ENCODE results near the gene GDF10. TPM values are rescaled to one million over a fixed set of nuclear protein-coding genes. Genes with fewer than 3 reads are reported as not detected.

The GDF10 gene
- total and polyA plus RNA-seq, 4 donors, result 0.10 to 27.5 (median 3.8) TPM; not detected in 1

- no peak overlapping the region for H3K4me3 ChIP-seq (ENCODE audit: low read length in 2 of 2)
- WGBS, 2 donors, result 73 to 74% methylated on average over 4 of the region's 4 CpGs
- ATAC-seq (ENCODE audit: low FRiP score), result no peak
- peak in 1 of 2 donors; percentile 16 for DNase-seq
- no peaks in the 10 kb centered on the region for H3K9me3 ChIP-seq (ENCODE audit: control insufficient read depth, low read length)
- intact Hi-C loops (cut with DNase I), result no loop called here
- H3K36me3 ChIP-seq (ENCODE audit: control insufficient read depth in 1 of 2, insufficient read depth in 2 of 2, low read length in 1 of 2), result no peaks in the 10 kb centered on the region
- H3K4me1 ChIP-seq (ENCODE audit: control insufficient read depth in 1 of 2, insufficient read depth in 2 of 2, low read length in 2 of 2), result no peaks in the 10 kb centered on the region
- H3K27ac ChIP-seq (ENCODE audit: low read depth in 1 of 2, low read length in 2 of 2), result no peak overlapping the region
- no peaks in the 10 kb centered on the region for H3K27me3 ChIP-seq (ENCODE audit: control insufficient read depth in 1 of 2, insufficient read depth in 2 of 2, low read length in 1 of 2)
These were observed 47.3 kb downstream of the GDF10 start for GRCh38 chr10:47347303-47347675.

GRCh38 chr10:47348138-47348651, 48.2 kb downstream of the GDF10 start, which contains the start of gene RBP3:
RBP3 (plus strand) TSS chr10:47348363; CDS start chr10:47348485, 122 bp downstream.
- DNase-seq, result peak in 1 of 2 donors; percentile 45
- H3K4me1 ChIP-seq (ENCODE audit: control insufficient read depth in 1 of 2, insufficient read depth in 2 of 2, low read length in 2 of 2), result no peaks in the 10 kb centered on the region

GRCh38 chr10:47348661-47349470, 48.9 kb downstream of the GDF10 start:
- 93 to 94% methylated on average over 36 of the region's 36 CpGs for WGBS, 2 donors
- Histone ChIP-seq H3K9me3 (ENCODE audit: control insufficient read depth, low read length) (no peaks in the 10 kb centered on the region), H3K4me1 (ENCODE audit: control insufficient read depth in 1 of 2, insufficient read depth in 2 of 2, low read length in 2 of 2) (no peaks in the 10 kb centered on the region), H3K4me3 (ENCODE audit: low read length in 2 of 2) (no peak overlapping the region), H3K27ac (ENCODE audit: low read depth in 1 of 2, low read length in 2 of 2) (no peak overlapping the region), H3K36me3 (ENCODE audit: control insufficient read depth in 1 of 2, insufficient read depth in 2 of 2, low read length in 1 of 2) (no peaks in the 10 kb centered on the region), H3K27me3 (ENCODE audit: control insufficient read depth in 1 of 2, insufficient read depth in 2 of 2, low read length in 1 of 2) (no peaks in the 10 kb centered on the region)
- intact Hi-C loops (cut with DNase I), result no loop called here
- DNase-seq, result peak; percentile 42 to 69
- no peak for ATAC-seq (ENCODE audit: low FRiP score)

More at GRCh38 chr10:47348138-47348651, 48.2 kb downstream of the GDF10 start, which contains the start of gene RBP3:
- intact Hi-C loops (cut with DNase I), result no loop called here
- no peaks in the 10 kb centered on the region for H3K9me3 ChIP-seq (ENCODE audit: control insufficient read depth, low read length)
- H3K4me3 ChIP-seq (ENCODE audit: low read length in 2 of 2), result no peak within 1 kb of the TSS
- no peaks in the 10 kb centered on the region for H3K27me3 ChIP-seq (ENCODE audit: control insufficient read depth in 1 of 2, insufficient read depth in 2 of 2, low read length in 1 of 2)
- H3K27ac ChIP-seq (ENCODE audit: low read depth in 1 of 2, low read length in 2 of 2), result no peak within 1 kb of the TSS
- H3K36me3 ChIP-seq (ENCODE audit: control insufficient read depth in 1 of 2, insufficient read depth in 2 of 2, low read length in 1 of 2), result no peaks in the 10 kb centered on the region
- WGBS, 2 donors, result 86 to 89% methylated on average over 5 of the region's 5 CpGs
- no peak for ATAC-seq (ENCODE audit: low FRiP score)

- Histone ChIP-seq H3K9me3 (ENCODE audit: control insufficient read depth, low read length) (no peaks in the 10 kb centered on the region), H3K27me3 (ENCODE audit: control insufficient read depth in 1 of 2, insufficient read depth in 2 of 2, low read length in 1 of 2) (no peaks in the 10 kb centered on the region), H3K4me3 (ENCODE audit: low read length in 2 of 2) (no peak overlapping the region), H3K4me1 (ENCODE audit: control insufficient read depth in 1 of 2, insufficient read depth in 2 of 2, low read length in 2 of 2) (no peaks in the 10 kb centered on the region), H3K36me3 (ENCODE audit: control insufficient read depth in 1 of 2, insufficient read depth in 2 of 2, low read length in 1 of 2) (no peaks in the 10 kb centered on the region), H3K27ac (ENCODE audit: low read depth in 1 of 2, low read length in 2 of 2) (no peak overlapping the region)
- WGBS, 2 donors, result 96 to 97% methylated on average over 22 of the region's 22 CpGs
- ATAC-seq (ENCODE audit: low FRiP score), result no peak
- peak in 1 of 2 donors; percentile 68 for DNase-seq
- intact Hi-C loops (cut with DNase I), result no loop called here
These were observed 49.5 kb downstream of the GDF10 start for GRCh38 chr10:47349516-47349915.

GRCh38 chr10:47349941-47350371, 50.0 kb downstream of the GDF10 start:
- Histone ChIP-seq H3K4me1 (ENCODE audit: control insufficient read depth in 1 of 2, insufficient read depth in 2 of 2, low read length in 2 of 2) (no peaks in the 10 kb centered on the region), H3K27ac (ENCODE audit: low read depth in 1 of 2, low read length in 2 of 2) (no peak overlapping the region), H3K36me3 (ENCODE audit: control insufficient read depth in 1 of 2, insufficient read depth in 2 of 2, low read length in 1 of 2) (no peaks in the 10 kb centered on the region), H3K9me3 (ENCODE audit: control insufficient read depth, low read length) (no peaks in the 10 kb centered on the region), H3K27me3 (ENCODE audit: control insufficient read depth in 1 of 2, insufficient read depth in 2 of 2, low read length in 1 of 2) (no peaks in the 10 kb centered on the region), H3K4me3 (ENCODE audit: low read length in 2 of 2) (no peak overlapping the region)
- 96 to 98% methylated on average over 31 of the region's 31 CpGs for WGBS, 2 donors
- ATAC-seq (ENCODE audit: low FRiP score) (no peak), DNase-seq (peak in 1 of 2 donors; percentile 74)
- intact Hi-C loops (cut with DNase I), result no loop called here

- H3K36me3 ChIP-seq (ENCODE audit: control insufficient read depth in 1 of 2, insufficient read depth in 2 of 2, low read length in 1 of 2), result no peaks in the 10 kb centered on the region
- H3K27ac ChIP-seq (ENCODE audit: low read depth in 1 of 2, low read length in 2 of 2), result no peak overlapping the region
- H3K9me3 ChIP-seq (ENCODE audit: control insufficient read depth, low read length), result no peaks in the 10 kb centered on the region
- ATAC-seq (ENCODE audit: low FRiP score) (no peak), DNase-seq (peak; percentile 35 to 64)
- no peak overlapping the region for H3K4me3 ChIP-seq (ENCODE audit: low read length in 2 of 2)
- H3K4me1 ChIP-seq (ENCODE audit: control insufficient read depth in 1 of 2, insufficient read depth in 2 of 2, low read length in 2 of 2), result no peaks in the 10 kb centered on the region
- H3K27me3 ChIP-seq (ENCODE audit: control insufficient read depth in 1 of 2, insufficient read depth in 2 of 2, low read length in 1 of 2), result no peaks in the 10 kb centered on the region
- WGBS, 2 donors, result 95 to 96% methylated on average over 39 of the region's 39 CpGs
- intact Hi-C loops (cut with DNase I), result no loop called here
These were observed 51.0 kb downstream of the GDF10 start for GRCh38 chr10:47350671-47351640.

GRCh38 chr10:47351899-47352815, 52.2 kb downstream of the GDF10 start:
- DNase-seq, result peak in 1 of 2 donors; percentile 54
- Histone ChIP-seq H3K27me3 (ENCODE audit: control insufficient read depth in 1 of 2, insufficient read depth in 2 of 2, low read length in 1 of 2) (no peaks in the 10 kb centered on the region), H3K4me1 (ENCODE audit: control insufficient read depth in 1 of 2, insufficient read depth in 2 of 2, low read length in 2 of 2) (no peaks in the 10 kb centered on the region), H3K27ac (ENCODE audit: low read depth in 1 of 2, low read length in 2 of 2) (no peak overlapping the region), H3K9me3 (ENCODE audit: control insufficient read depth, low read length) (no peaks in the 10 kb centered on the region), H3K4me3 (ENCODE audit: low read length in 2 of 2) (no peak overlapping the region), H3K36me3 (ENCODE audit: control insufficient read depth in 1 of 2, insufficient read depth in 2 of 2, low read length in 1 of 2) (no peaks in the 10 kb centered on the region)
- ATAC-seq (ENCODE audit: low FRiP score), result no peak
- intact Hi-C loops (cut with DNase I), result no loop called here
- 88 to 89% methylated on average over 14 of the region's 14 CpGs for WGBS, 2 donors

- no peaks in the 10 kb centered on the region for H3K4me1 ChIP-seq (ENCODE audit: control insufficient read depth in 1 of 2, insufficient read depth in 2 of 2, low read length in 2 of 2)
- no peak overlapping the region for H3K4me3 ChIP-seq (ENCODE audit: low read length in 2 of 2)
- H3K36me3 ChIP-seq (ENCODE audit: control insufficient read depth in 1 of 2, insufficient read depth in 2 of 2, low read length in 1 of 2), result no peaks in the 10 kb centered on the region
- ATAC-seq (ENCODE audit: low FRiP score) (no peak), DNase-seq (peak in 1 of 2 donors; percentile 37)
- no peak overlapping the region for H3K27ac ChIP-seq (ENCODE audit: low read depth in 1 of 2, low read length in 2 of 2)
- no peaks in the 10 kb centered on the region for H3K27me3 ChIP-seq (ENCODE audit: control insufficient read depth in 1 of 2, insufficient read depth in 2 of 2, low read length in 1 of 2)
- 89 to 94% methylated on average over 6 of the region's 6 CpGs for WGBS, 2 donors
- intact Hi-C loops (cut with DNase I), result no loop called here
- no peaks in the 10 kb centered on the region for H3K9me3 ChIP-seq (ENCODE audit: control insufficient read depth, low read length)
These were observed 53.4 kb downstream of the GDF10 start for GRCh38 chr10:47353351-47353750.
